Activated T-cell treated with anti-CD3 and anti-CD28 coated beads for 1 hour (primary cell): ENCODE data around the gene GPR83.
"Not testable (repeated sequence)": the region's sequence is repeated elsewhere in the genome, so short reads cannot be mapped to it uniquely, and the experiment has no call there.

ENCODE experiments used
- DNase-seq: peaks from one replicate; pipeline ENCODE4 v3.0.0-alpha.2; 2020; ENCODE audit warnings: low read depth

GPR83 gene

GRCh38 chr11:94400839-94401772, at the start of gene GPR83:
TSS of gene GPR83 (minus strand) at chr11:94401419. CDS start at chr11:94401247, 172 bp downstream.
- DNase-seq: no peak

- no peak for DNase-seq
Observed at GRCh38 chr11:94450048-94450447, 48.8 kb upstream of the GPR83 start.

GRCh38 chr11:94449437-94449836, 48.2 kb upstream of the GPR83 start:
- DNase-seq: no peak

GRCh38 chr11:94449029-94449428, 47.8 kb upstream of the GPR83 start:
- DNase-seq: no peak

GRCh38 chr11:94447149-94447548, 45.9 kb upstream of the GPR83 start:
- DNase-seq: no peak

- no peak for DNase-seq
Observed at GRCh38 chr11:94445641-94446040, 44.4 kb upstream of the GPR83 start.

GRCh38 chr11:94433049-94433448, 31.8 kb upstream of the GPR83 start:
- no peak for DNase-seq

GRCh38 chr11:94424662-94425061, 23.4 kb upstream of the GPR83 start:
- DNase-seq: no peak

GRCh38 chr11:94424011-94424410, 22.8 kb upstream of the GPR83 start:
- no peak for DNase-seq

GRCh38 chr11:94423507-94423906, 22.3 kb upstream of the GPR83 start:
- no peak for DNase-seq

- no peak for DNase-seq
Observed at GRCh38 chr11:94418123-94418765, 17.0 kb upstream of the GPR83 start.

- no peak for DNase-seq
Observed at GRCh38 chr11:94417386-94417987, 16.3 kb upstream of the GPR83 start.

- no peak for DNase-seq
Observed at GRCh38 chr11:94405062-94405833, 4.0 kb upstream of the GPR83 start.

GRCh38 chr11:94402355-94402754, 1.1 kb upstream of the GPR83 start:
- no peak for DNase-seq

- no peak for DNase-seq
Observed at GRCh38 chr11:94401773-94402265, 600 bp upstream of the GPR83 start.

- no peak for DNase-seq
Observed at GRCh38 chr11:94400457-94400838, 771 bp downstream of the GPR83 start.

- DNase-seq: no peak
Observed at GRCh38 chr11:94400050-94400449, 1.2 kb downstream of the GPR83 start.

GRCh38 chr11:94398101-94398500, 3.1 kb downstream of the GPR83 start:
- DNase-seq: no peak

- no peak for DNase-seq
Observed at GRCh38 chr11:94396282-94396681, 4.9 kb downstream of the GPR83 start.

GRCh38 chr11:94391937-94392336, 9.3 kb downstream of the GPR83 start:
- DNase-seq: not testable (repeated sequence)

GRCh38 chr11:94379613-94380012, 21.6 kb downstream of the GPR83 start:
- no peak for DNase-seq

GRCh38 chr11:94376841-94377240, 24.4 kb downstream of the GPR83 start:
- DNase-seq: no peak
